GM23248 (cell line): ENCODE measurements around the gene LAMB3.

ENCODE experiments used
- EZH2 ChIP-seq: fragments of 200-600 bp; sonication (generic); IDR thresholded peaks from 2 replicates; pipeline ENCODE4 v1.6.1; 2018; ENCODE audit warnings: antibody characterized with exemption, mild to moderate bottlenecking; ENCODE audit not compliant: insufficient read depth, poor library complexity, severe bottlenecking
- EZH2phosphoT487 ChIP-seq: fragments of 200-600 bp; sonication (generic); IDR thresholded peaks from 2 replicates; pipeline ENCODE4 v1.6.1; 2018; ENCODE audit warnings: antibody characterized with exemption, moderate library complexity, mild to moderate bottlenecking, low read depth; ENCODE audit not compliant: insufficient read depth

GRCh38 chr1:209659909-209660308 lies 7.7 kb upstream of the LAMB3 start:
- TF ChIP-seq EZH2phosphoT487 = no peak
- TF ChIP-seq EZH2 = no peak
